ENCODE measurements around the gene DNAJA3. TPM values are rescaled to one million over a fixed set of nuclear protein-coding genes. Genes with fewer than 3 reads are reported as not detected.

Gene DNAJA3
- polyA plus RNA-seq, 4 donors: 24.3 to 48.9 (median 37.1) TPM

DNA sequence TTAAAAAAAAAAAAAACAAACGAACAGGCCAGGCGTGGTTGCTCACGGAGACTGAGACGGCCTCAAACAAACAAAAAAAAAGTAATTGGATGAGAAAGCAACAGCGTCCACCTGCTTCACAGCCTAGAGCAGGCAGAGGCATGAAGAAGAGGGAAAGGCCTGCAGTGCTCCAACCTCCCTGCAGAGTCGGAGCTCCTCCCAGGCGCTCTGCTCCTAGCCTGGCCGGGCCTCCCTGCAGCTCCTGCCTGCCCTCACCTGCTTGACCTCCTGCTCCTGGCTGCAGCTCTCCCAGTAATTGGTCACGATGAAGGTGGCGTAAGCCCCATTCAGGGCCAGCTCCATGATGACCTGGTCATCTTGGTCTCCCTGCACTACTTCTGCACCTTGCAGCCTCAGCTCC, 43.3 kb downstream of the DNAJA3 start:
- no peak for DNase-seq (ENCODE audit: low read depth in 4 of 4, low spot score in 3 of 4)

DNA sequence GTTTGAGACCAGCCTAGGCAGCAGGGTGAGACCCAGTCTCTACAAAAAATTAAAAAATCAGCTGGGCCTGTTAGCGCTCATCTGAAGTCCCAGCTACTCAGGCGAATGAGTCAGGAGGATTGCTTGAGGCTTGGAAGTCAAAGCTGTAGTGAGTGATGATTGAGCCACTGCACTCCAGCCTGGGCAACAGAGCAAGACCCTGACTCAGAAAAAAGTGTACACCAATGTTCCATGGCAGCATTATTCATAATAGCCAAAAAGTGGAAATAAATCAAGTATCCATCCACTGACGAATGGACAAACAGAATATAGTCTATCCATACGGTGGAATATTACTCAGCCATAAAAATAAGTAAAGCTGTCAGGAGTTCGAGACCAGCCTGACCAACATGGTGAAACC, 46.2 kb downstream of the DNAJA3 start:
- no peak for DNase-seq (ENCODE audit: low read depth in 4 of 4, low spot score in 3 of 4)

DNA sequence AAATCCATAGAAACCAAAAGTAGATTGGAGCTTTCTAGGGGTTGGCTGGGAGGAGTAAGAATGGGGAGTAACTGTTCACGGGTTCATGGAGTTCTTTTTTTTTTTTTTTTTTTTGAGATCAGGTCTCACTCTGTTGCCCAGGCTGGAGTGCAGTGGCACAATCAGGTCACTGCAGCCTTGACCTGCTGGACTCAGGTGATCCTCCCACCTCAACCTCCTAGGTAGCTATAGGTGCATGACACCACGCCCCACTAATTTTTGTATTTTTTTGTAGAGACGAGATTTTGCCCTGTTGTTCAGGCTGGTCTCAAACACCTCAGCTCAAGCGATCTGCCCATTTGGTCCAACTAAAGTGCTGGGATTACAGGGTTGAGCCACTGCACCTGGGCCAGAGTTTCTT, 47.2 kb downstream of the DNAJA3 start:
- DNase-seq (ENCODE audit: low read depth in 4 of 4, low spot score in 3 of 4): no peak

- peak; percentile 77 to 82 (median 80) for DNase-seq (ENCODE audit: low read depth in 4 of 4, low spot score in 3 of 4)
Observed at GRCh38 chr16:4474192-4474961, 48.7 kb downstream of the DNAJA3 start, which contains the start of gene NMRAL1. Gene NMRAL1 (minus strand): TSS chr16:4474625. CDS start chr16:4474132, 493 bp downstream.

DNA sequence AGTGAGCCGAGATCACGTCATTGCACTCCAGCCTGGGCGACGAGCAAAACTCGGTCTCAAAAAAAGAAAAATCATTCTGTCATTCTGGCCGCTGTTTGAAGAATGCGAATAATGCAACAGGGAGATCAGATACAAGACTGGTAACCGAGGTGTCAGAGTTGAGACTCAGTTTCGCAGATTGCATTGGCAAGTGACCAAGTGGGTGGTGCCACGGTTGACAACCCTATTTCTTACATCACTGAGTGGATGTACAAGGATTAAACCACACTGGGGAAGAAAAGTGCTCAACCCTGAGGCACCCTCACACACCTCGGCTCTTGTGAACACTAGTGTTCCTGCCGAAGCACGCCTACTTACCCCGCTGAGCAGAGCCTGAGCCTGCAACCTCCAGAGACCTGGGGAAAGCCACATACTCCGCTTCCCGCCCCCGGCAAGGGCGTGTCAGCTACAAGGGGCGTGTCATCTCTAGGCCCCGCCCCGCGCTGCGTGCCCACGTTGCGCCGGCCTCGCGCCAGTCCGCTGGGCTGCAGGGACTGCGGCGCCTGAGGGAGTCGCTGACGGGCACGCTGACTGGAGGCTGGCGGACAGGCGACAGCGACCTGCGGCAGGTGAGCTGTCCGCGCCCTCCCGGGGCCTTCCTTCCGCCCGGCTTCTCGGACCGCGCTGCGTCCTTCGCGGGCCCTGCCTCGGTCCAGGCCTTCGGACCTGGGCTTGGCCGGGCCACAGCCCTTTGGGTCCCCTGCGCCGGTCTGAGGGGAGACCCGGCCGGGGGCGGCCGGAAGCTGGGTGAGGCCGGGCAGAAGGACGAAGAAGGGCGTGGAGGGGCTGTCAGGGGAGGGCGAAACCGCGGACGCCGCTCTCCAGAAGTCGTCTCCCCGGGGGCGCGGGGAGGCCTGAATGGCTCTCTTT, 50.5 kb downstream of the DNAJA3 start, which contains the start of gene HMOX2:
TSS of gene HMOX2 (plus strand) at position 519 of the 909 bp plus-strand sequence. CDS start 29,127 bp downstream, outside the sequence.
- peak; percentile 78 to 82 (median 79) for DNase-seq (ENCODE audit: low read depth in 4 of 4, low spot score in 3 of 4)

DNA sequence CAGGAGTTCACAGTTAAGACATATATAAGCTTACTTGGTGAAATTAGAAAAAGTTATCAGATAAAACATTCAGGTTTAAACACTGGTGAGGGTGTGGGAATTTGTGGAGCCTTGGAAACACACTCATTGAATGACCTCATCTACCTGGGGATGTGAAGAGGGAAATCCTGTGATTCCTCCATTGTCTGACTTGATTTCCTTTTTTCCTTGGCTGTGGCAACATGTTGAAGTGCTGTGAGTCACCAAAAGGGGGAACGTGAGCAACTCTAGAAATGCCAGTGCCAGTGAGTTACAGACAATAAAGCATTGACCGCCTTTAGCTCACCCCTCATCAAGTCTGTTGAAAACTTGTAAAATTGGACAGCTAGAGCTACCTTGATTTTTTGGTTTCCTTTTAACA, 52.3 kb downstream of the DNAJA3 start:
- no peak for DNase-seq (ENCODE audit: low read depth in 4 of 4, low spot score in 3 of 4)

- no peak for DNase-seq (ENCODE audit: low read depth in 4 of 4, low spot score in 3 of 4)
Observed at GRCh38 chr16:4481526-4481925, 55.9 kb downstream of the DNAJA3 start.

DNA sequence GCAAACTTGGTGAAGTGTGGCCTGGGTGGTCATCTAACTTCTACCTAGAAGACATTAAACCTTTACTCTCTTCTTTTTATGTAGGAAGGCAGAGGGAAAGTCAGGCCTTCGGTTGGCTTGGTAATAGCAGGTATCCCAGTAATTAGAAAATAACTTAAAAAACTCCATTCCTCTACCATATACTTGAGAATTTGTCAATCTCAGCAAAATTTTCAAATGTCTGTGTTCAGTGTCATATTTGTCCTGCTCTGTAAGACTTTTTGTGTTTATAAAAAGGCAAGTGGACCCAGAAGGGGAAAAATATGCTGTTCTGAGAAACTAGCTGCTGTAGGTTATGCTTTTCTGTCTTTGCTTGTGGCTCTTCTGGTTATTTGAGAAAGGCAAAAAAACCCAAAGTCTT, 56.3 kb downstream of the DNAJA3 start:
- no peak for DNase-seq (ENCODE audit: low read depth in 4 of 4, low spot score in 3 of 4)

- DNase-seq (ENCODE audit: low read depth in 4 of 4, low spot score in 3 of 4): no peak
Observed at GRCh38 chr16:4486126-4486893, 60.6 kb downstream of the DNAJA3 start.

DNA sequence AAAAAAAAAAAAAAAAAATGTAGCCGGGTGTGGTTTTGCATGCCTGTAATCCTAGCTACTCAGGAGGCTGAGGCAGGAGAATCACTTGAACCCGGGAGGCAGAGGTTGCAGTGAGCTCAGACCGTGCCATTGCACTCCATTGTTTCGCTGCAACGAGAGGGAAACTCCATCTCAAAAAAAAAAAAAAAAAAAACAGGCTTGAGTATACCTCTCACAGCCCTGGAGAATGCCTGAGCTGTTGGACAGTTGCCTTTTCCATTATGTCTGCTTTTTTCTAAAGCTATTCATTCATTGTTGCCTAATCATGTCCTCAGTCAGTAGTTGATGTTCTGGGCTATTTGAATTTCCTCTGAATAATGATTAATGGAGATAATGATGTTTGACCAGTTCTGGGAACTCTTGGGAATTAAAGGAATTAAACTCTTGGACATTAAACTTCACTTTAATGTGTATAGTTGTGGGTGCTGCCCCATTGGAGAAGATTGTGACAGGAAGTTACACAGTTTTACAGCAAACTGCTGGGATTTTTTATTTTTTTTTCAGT, 62.4 kb downstream of the DNAJA3 start:
- peak in 1 of 4 donors; percentile 27 for DNase-seq (ENCODE audit: low read depth in 4 of 4, low spot score in 3 of 4)

- peak in 1 of 4 donors; percentile 10 for DNase-seq (ENCODE audit: low read depth in 4 of 4, low spot score in 3 of 4)
Observed at GRCh38 chr16:4488499-4488967, 62.9 kb downstream of the DNAJA3 start.

GRCh38 chr16:4489030-4489429, 63.4 kb downstream of the DNAJA3 start:
- no peak for DNase-seq (ENCODE audit: low read depth in 4 of 4, low spot score in 3 of 4)

DNA sequence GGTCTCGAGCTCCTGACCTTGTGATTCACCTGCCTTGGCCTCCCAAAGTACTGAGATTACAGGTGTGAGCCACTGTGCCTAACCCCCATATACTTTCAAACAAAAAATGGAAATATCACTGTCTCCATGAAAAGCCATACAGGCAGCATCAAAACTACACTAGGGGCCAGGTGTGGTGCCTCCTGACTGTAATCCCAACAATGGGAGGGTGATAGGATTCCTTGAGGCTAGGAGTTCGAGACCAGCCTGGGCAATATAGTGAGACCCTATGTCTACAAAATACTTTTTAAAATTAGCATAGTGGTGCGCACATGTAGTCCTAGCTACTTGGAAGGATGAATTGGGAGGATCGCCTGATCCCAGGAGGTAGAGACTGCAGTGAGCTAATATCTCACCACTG, 66.2 kb downstream of the DNAJA3 start:
- DNase-seq (ENCODE audit: low read depth in 4 of 4, low spot score in 3 of 4): no peak

DNA sequence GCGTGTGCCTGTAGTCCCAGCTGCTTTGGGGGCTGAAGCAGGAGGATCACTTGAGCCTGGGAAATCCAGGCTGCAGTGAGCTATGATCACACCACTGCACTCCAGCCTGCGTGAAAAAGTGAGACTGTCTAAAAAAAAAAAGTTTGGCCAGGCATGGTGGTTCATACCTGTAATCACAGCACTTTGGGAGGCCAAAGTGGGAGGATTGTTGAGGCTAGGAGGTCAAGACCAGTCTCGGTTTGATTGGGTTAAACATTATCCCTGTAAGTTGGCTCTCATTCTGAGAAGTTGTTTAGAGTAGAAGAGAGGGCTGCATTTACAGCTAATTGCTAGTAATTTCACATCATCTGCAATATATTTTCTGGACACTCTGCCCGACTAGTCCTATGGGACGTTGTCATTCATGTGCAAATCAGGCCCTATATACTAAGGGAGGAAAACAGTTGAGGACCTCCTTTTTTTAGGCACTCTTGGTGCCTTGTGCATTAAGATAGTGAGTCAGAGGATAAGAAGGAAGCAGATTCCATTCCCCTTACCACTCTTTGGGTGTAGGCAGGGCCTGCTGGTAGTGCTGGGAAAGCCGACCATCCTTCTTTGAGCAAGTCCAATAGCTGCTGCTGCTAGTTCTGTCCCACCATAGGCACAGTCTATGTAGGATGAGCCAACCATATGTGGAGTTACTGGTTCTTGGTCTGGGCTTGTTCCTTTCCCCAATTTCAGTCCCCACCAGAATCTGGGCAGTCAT, 69.2 kb downstream of the DNAJA3 start:
- DNase-seq (ENCODE audit: low read depth in 4 of 4, low spot score in 3 of 4): no peak

DNA sequence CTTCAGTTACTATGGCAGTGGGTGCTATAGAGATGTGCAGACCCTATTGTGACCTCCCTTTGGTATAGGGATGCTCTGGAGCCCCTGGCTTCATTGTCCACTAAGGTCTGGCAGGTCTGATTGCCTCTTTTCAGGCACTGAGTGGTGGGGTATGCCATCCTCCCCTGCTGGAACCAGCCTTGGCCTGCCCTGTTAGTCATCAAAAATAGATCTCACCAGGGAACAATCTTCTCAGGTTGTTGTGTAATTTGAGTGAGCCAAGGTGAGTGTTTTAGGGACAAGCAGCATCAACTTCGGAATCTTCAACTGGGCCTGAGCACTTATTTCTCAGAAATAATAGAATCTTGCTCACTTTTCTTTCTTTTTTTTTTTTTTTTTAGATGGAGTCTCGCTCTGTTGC, 70.1 kb downstream of the DNAJA3 start:
- DNase-seq (ENCODE audit: low read depth in 4 of 4, low spot score in 3 of 4): no peak

DNA sequence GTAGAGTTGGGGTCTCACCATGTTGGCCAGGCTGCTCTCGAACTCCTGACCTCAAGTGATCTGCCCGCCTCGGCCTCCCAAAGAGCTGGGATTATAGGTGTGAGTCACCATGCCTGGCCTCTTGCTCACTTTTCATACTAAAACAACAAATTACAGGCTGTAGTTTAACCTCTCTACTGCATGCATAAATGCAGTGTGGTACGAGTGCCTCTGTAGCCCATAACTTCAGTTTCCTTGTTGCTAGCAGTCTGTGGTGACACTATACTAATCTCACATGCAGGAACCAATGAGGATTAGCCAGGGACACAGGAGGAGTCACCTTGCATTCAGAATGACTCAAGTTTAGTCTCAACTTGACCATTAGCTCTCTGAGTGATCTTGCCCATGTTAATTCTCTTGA, 70.6 kb downstream of the DNAJA3 start:
- no peak for DNase-seq (ENCODE audit: low read depth in 4 of 4, low spot score in 3 of 4)

GRCh38 chr16:4498546-4499195, 73.0 kb downstream of the DNAJA3 start:
- DNase-seq (ENCODE audit: low read depth in 4 of 4, low spot score in 3 of 4): no peak

DNA sequence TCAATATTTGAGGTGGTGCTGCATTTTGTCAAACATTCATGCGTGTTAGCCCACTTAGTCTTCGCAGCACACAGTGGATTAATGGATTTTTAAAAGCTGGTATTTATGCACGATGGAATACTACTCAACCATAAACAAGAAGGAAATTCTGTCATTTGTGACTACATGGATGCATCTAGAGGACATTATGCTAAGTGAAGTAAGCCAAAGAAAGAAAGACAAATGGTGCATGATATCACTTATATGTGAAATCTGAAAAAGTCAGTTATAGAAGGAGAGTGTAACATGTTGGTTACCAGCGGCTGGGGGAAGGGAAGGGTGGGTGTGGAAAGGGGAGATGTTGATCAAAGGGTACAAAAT, 73.5 kb downstream of the DNAJA3 start:
- DNase-seq (ENCODE audit: low read depth in 4 of 4, low spot score in 3 of 4): no peak

- no peak for DNase-seq (ENCODE audit: low read depth in 4 of 4, low spot score in 3 of 4)
Observed at GRCh38 chr16:4500272-4500671, 74.6 kb downstream of the DNAJA3 start.
